SKM-1 (cell line): Measurements from ENCODE around the gene ARFRP1.
A peak's percentile ranks its signal among the peaks of the same experiment; 100 is the strongest.

ENCODE experiments used
- DNase-seq: peaks from one replicate; lab custom pipeline; 2025; ENCODE audit not compliant: unreplicated experiment; lab: John Stamatoyannopoulos, UW

Gene ARFRP1

GRCh38 chr20:63744158-63744557 lies 36.4 kb upstream of the ARFRP1 start:
- no peak for DNase-seq

- no peak for DNase-seq
Measured at GRCh38 chr20:63743210-63743970, 35.6 kb upstream of the ARFRP1 start.

- no peak for DNase-seq
Measured at GRCh38 chr20:63742381-63743024, 34.7 kb upstream of the ARFRP1 start.

GRCh38 chr20:63741676-63742380 lies 34.1 kb upstream of the ARFRP1 start:
- DNase-seq, result no peak

DNA sequence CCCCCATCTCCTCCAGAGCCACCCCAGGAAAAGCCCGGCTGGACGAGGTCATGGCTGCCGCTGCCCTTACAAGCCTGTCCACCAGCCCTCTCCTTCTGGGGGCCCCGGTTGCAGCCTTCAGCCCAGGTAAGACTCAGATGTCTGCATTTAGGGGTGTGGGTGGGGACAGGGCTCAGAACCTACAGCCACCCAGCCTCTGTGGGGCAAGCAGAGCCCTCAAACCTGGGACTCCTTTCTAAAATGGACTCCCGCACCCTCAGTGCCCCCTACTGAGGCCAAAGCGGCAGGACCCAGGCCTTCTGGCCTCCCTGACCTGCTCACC lies 33.5 kb upstream of the ARFRP1 start:
- no peak for DNase-seq

GRCh38 chr20:63740627-63741353 lies 33.0 kb upstream of the ARFRP1 start:
- DNase-seq, result no peak

DNA sequence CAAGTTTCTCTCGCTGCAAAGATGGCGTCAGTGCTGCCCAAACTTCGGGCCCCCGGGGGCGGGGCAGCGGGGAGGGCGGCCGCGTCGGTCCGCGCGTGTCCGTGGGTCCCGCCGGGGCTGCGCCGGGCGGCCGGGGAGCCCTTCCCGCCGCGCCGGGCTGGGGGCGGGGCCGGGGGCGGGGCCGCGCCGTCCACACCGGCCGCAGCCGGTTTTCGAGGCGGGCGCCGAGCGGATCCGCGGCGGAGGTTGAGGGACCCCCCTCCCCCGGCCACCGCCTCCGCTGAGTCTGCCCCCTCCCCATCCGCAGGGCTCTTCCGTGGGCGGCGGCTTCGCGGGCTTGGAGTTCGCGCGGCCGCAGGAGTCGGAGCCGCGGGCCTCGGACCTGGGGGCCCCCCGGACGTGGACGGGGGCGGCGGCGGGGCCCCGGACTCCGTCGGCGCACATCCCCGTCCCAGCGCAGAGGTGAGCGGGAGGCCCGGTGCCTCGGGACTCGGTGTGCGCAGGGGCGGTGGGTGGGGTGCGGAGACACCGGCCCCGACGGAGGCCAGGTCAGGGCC lies 32.4 kb upstream of the ARFRP1 start:
- DNase-seq, result no peak

- peak; percentile 13 for DNase-seq
Measured at GRCh38 chr20:63739130-63740069, 31.6 kb upstream of the ARFRP1 start, which contains the start of gene SLC2A4RG. SLC2A4RG (plus strand) TSS chr20:63739776; CDS start chr20:63739913, 137 bp downstream.

DNA sequence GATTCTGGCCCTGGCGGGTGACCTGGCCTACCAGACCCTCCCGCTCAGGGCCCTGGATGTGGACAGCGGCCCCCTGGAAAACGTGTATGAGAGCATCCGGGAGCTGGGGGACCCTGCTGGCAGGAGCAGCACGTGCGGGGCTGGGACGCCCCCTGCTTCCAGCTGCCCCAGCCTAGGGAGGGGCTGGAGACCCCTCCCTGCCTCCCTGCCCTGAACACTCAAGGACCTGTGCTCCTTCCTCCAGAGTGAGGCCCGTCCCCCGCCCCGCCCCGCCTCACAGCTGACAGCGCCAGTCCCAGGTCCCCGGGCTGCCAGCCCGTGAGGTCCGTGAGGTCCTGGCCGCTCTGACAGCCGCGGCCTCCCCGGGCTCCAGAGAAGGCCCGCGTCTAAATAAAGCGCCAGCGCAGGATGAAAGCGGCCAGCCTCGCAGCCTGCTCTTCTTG lies 30.9 kb upstream of the ARFRP1 start:
- no peak for DNase-seq

DNA sequence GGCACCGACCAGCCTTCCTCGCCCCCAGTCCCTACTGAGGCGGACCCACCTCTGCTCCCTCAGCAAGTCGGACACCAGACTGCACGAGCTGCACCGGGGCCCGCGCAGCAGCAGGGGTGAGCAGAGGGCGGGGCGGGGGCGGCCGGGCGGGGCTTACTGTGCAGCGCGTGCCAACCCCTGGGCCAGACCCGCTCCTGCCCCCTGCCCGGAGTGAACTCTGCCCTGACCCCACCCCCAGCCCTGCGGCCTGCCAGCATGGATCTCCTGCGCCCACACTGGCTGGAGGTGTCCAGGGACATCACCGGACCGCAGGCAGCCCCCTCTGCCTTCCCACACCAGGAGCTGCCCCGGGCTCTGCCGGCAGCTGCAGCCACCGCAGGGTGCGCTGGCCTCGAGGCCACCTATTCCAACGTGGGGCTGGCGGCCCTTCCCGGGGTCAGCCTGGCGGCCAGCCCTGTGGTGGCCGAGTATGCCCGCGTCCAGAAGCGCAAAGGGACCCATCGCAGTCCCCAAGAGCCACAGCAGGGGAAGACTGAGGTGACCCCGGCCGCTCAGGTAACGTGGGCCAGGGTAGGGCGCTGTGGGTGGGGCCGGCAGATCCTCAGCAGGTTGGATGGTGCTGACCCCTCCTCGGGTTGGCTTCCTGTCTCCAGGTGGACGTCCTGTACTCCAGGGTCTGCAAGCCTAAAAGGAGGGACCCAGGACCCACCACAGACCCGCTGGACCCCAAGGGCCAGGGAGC lies 30.3 kb upstream of the ARFRP1 start:
- no peak for DNase-seq

DNA sequence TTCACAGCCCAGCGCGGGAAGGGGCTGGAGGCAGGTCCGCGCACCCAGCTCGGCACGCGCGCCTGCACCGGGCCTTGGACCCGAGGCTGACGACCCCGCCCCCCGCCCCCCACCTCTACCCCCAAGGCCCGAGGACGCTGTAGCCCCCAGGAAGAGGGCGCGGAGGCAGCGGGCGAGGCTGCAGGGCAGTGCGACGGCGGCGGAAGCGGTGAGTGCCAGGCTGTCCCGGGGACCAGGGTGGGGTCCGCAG lies 29.8 kb upstream of the ARFRP1 start:
- no peak for DNase-seq

- DNase-seq, result no peak
Measured at GRCh38 chr20:63736893-63737694, 29.3 kb upstream of the ARFRP1 start.

- DNase-seq, result no peak
Measured at GRCh38 chr20:63735859-63736718, 28.3 kb upstream of the ARFRP1 start, which contains the start of gene LIME1. LIME1 (plus strand) TSS chr20:63736664; CDS start chr20:63737550, 886 bp downstream.

- no peak for DNase-seq
Measured at GRCh38 chr20:63734946-63735858, 27.4 kb upstream of the ARFRP1 start.

- no peak for DNase-seq
Measured at GRCh38 chr20:63734111-63734945, 26.6 kb upstream of the ARFRP1 start.

DNA sequence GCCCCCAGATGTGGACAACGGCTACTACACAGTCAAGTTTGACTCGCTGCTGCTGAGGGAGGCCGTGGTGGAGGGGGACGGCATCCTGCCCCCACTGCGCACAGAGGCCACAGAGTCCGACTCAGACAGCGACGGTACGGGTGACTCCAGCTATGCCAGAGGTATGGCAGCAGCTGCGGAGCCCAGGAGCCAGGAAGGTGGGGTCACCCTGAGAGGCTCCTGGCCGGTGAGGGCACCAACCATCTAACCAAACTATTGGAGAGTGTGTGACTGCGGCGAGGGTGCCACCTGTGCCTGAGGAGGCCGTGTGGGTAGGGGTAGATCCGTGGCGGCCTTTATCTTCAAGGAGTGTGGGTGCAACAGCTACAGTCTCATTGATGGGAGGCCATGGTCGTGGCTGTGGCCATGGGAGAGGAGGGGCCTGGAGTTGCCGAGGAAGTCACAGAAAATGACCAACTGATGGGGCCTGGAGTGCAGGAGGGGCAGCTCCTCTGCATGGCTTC lies 25.9 kb upstream of the ARFRP1 start:
- no peak for DNase-seq
